Upper lobe of right lung (tissue), 1 donor: ENCODE results near the gene SNX32. TPM values are rescaled to one million over a fixed set of nuclear protein-coding genes. Genes with fewer than 3 reads are reported as not detected.

ENCODE experiments used
- ATAC-seq: fragments of 200-7000 bp; cut with Tn5 transposase; one replicate; pipeline ENCODE4 v1.9.1; 2020; ENCODE audit warnings: mild to moderate bottlenecking, moderate library complexity
- DNase-seq: peaks from one replicate; pipeline ENCODE4 v3.0.0-alpha.2; 2020
- H3K27ac ChIP-seq: fragments of 200-600 bp; one replicate; pipeline ENCODE4 v1.8.0; 2022
- H3K27me3 ChIP-seq: fragments of 200-600 bp; one replicate; pipeline ENCODE4 v1.8.0; 2022; ENCODE audit warnings: mild to moderate bottlenecking
- H3K36me3 ChIP-seq: fragments of 200-600 bp; one replicate; pipeline ENCODE4 v1.8.0; 2022
- H3K4me1 ChIP-seq: fragments of 200-600 bp; one replicate; pipeline ENCODE4 v1.8.0; 2022
- H3K4me3 ChIP-seq: fragments of 200-600 bp; one replicate; pipeline ENCODE4 v1.8.0; 2022; ENCODE audit warnings: mild to moderate bottlenecking
- H3K9me3 ChIP-seq: fragments of 200-600 bp; one replicate; pipeline ENCODE4 v1.8.0; 2022
- CTCF ChIP-seq: fragments of 200-600 bp; IDR thresholded peaks from one replicate; pipeline ENCODE4 v1.8.0; 2022; ENCODE audit warnings: antibody characterized with exemption
- intact Hi-C: fragments of 100-400 bp; cut with DNase I; formaldehyde crosslinking; loops from one replicate; pipeline ENCODE4 v1.11.0; 2022
- total RNA-seq: library from RNA; stranded (reverse); fragmentation: NEBNext Ultra II Directional; extraction: Animal tissue kit (Norgen Biotek cat#: 25700); gene quantifications from one replicate; pipeline ENCODE4 v1.2.1, GENCODE V29; 2021
- donor health status: DM: no; HTN: yes; CAD: no; lungs with severe emphysema.

The SNX32 gene
- total RNA-seq, 1 donor from 2014 or later, result not detected

GRCh38 chr11:65899356-65900124 is 65.8 kb downstream of the SNX32 start:
- ATAC-seq (peak; percentile 53), DNase-seq (peak; percentile 83)
- H3K27me3 ChIP-seq, result no peaks in the 10 kb centered on the region
- intact Hi-C loops, result no loop called here
- peaks cover 18% of the 10 kb centered on the region for H3K4me1 ChIP-seq
- H3K36me3 ChIP-seq, result no peaks in the 10 kb centered on the region
- peak overlapping the region; percentile 65 for H3K4me3 ChIP-seq
- no peak for TF ChIP-seq CTCF
- H3K9me3 ChIP-seq, result no peaks in the 10 kb centered on the region
- H3K27ac ChIP-seq, result peak overlapping the region; percentile 55

- Histone ChIP-seq H3K4me3 (peak within 1 kb of the TSS; percentile 65), H3K27me3 (no peaks in the 10 kb centered on the region), H3K36me3 (no peaks in the 10 kb centered on the region), H3K9me3 (no peaks in the 10 kb centered on the region), H3K4me1 (peaks cover 18% of the 10 kb centered on the region), H3K27ac (peak within 1 kb of the TSS; percentile 55)
- TF ChIP-seq CTCF, result peak; percentile 6
- intact Hi-C loops, result no loop called here
- peak; percentile 97 for DNase-seq
- peak; percentile 95 for ATAC-seq
Measured at GRCh38 chr11:65900125-65900898, 66.5 kb downstream of the SNX32 start, which contains the start of gene FOSL1. TSS of gene FOSL1 (minus strand) at chr11:65900388. CDS start at chr11:65900339, 49 bp downstream.

- H3K4me1 ChIP-seq, result peaks cover 18% of the 10 kb centered on the region
- no peak for TF ChIP-seq CTCF
- no peaks in the 10 kb centered on the region for H3K27me3 ChIP-seq
- H3K9me3 ChIP-seq, result no peaks in the 10 kb centered on the region
- ATAC-seq, result no peak
- DNase-seq, result no peak
- peak overlapping the region; percentile 65 for H3K4me3 ChIP-seq
- intact Hi-C loops, result no loop called here
- no peaks in the 10 kb centered on the region for H3K36me3 ChIP-seq
- H3K27ac ChIP-seq, result peak overlapping the region; percentile 42
Measured at GRCh38 chr11:65900899-65901180, 67.1 kb downstream of the SNX32 start.

GRCh38 chr11:65903068-65903481 is 69.3 kb downstream of the SNX32 start:
- DNase-seq (no peak), ATAC-seq (peak; percentile 14)
- TF ChIP-seq CTCF, result no peak
- no peak overlapping the region for H3K4me3 ChIP-seq
- H3K36me3 ChIP-seq, result no peaks in the 10 kb centered on the region
- no peaks in the 10 kb centered on the region for H3K9me3 ChIP-seq
- H3K4me1 ChIP-seq, result peaks cover 18% of the 10 kb centered on the region
- H3K27ac ChIP-seq, result no peak overlapping the region
- H3K27me3 ChIP-seq, result no peaks in the 10 kb centered on the region
- intact Hi-C loops, result no loop called here

Other genes starting within 250 kb of the SNX32 start
- gene KCNK7, start 238.2 kb upstream of the SNX32 start, total RNA-seq, result 1.3 TPM
- 106 TPM for gene MAP3K11, start 219.7 kb upstream of the SNX32 start, total RNA-seq
- 34.0 TPM for gene PCNX3, start 218.2 kb upstream of the SNX32 start, total RNA-seq
- gene SIPA1, start 195.9 kb upstream of the SNX32 start, total RNA-seq, result 86.5 TPM
- gene RELA, start 171.0 kb upstream of the SNX32 start, total RNA-seq, result 68.2 TPM
- gene KAT5, start 121.7 kb upstream of the SNX32 start, total RNA-seq, result 77.5 TPM
- 42.5 TPM for gene RNASEH2C, start 113.2 kb upstream of the SNX32 start, total RNA-seq
- gene AP5B1, start 53.0 kb upstream of the SNX32 start, total RNA-seq, result 35.6 TPM
- 2.7 TPM for gene OVOL1, start 46.9 kb upstream of the SNX32 start, total RNA-seq
- 608 TPM for gene CFL1, start 24.2 kb downstream of the SNX32 start, total RNA-seq
- 49.4 TPM for gene MUS81, start 26.5 kb downstream of the SNX32 start, total RNA-seq
- gene EFEMP2, start 38.8 kb downstream of the SNX32 start, total RNA-seq, result 62.0 TPM
- gene CTSW, start 45.9 kb downstream of the SNX32 start, total RNA-seq, result 17.2 TPM
- gene FIBP, start 54.5 kb downstream of the SNX32 start, total RNA-seq, result 35.5 TPM
- gene CCDC85B, start 56.7 kb downstream of the SNX32 start, total RNA-seq, result 36.4 TPM
- gene FOSL1, start 66.4 kb downstream of the SNX32 start, total RNA-seq, result 3.9 TPM
- gene C11orf68, start 85.1 kb downstream of the SNX32 start, total RNA-seq, result 34.7 TPM
- 62.8 TPM for gene DRAP1, start 85.5 kb downstream of the SNX32 start, total RNA-seq
- gene TSGA10IP, start 111.5 kb downstream of the SNX32 start, total RNA-seq, result not detected
- gene SART1, start 127.8 kb downstream of the SNX32 start, total RNA-seq, result 53.3 TPM
- gene EIF1AD, start 168.2 kb downstream of the SNX32 start, total RNA-seq, result 32.6 TPM
- gene BANF1, start 168.5 kb downstream of the SNX32 start, total RNA-seq, result 167 TPM
- 23.7 TPM for gene CST6, start 178.0 kb downstream of the SNX32 start, total RNA-seq
- 3.4 TPM for gene CATSPER1, start 192.5 kb downstream of the SNX32 start, total RNA-seq
- not detected for gene GAL3ST3, start 215.2 kb downstream of the SNX32 start, total RNA-seq
- 149 TPM for gene SF3B2, start 218.4 kb downstream of the SNX32 start, total RNA-seq
- 55.9 TPM for gene PACS1, start 236.3 kb downstream of the SNX32 start, total RNA-seq